ENCODE results near the gene KNDC1. TPM values are rescaled to one million over a fixed set of nuclear protein-coding genes. Genes with fewer than 3 reads are reported as not detected.

Gene KNDC1
- total and polyA plus RNA-seq, 2 of the 13 experiments (the other 11 are each of a cell fraction or from before 2014, with no cell fraction given): 0.69 TPM; not detected in 1

- TF ChIP-seq ZNF318 (CRISPR knock-in tag; IDR thresholded peaks at IDR 0.05) (no peak), ISX (CRISPR knock-in tag; conservative IDR thresholded peaks at IDR 0.05) (no peak), ZNF138 (CRISPR knock-in tag; IDR thresholded peaks at IDR 0.05; ENCODE audit: low read depth) (no peak), ZNF605 (CRISPR knock-in tag; IDR thresholded peaks at IDR 0.05) (no peak), GLMP (CRISPR knock-in tag; IDR thresholded peaks at IDR 0.05; ENCODE audit: borderline replicate concordance) (no peak), FOXP4 (CRISPR knock-in tag; IDR thresholded peaks at IDR 0.05) (no peak)
These were observed 16.5 kb downstream of the KNDC1 start (continued) for GRCh38 chr10:133176546-133176945.

All from HepG2 (cell line).